Colonic mucosa (tissue), 4 donors: ENCODE measurements around the gene MPV17L2. TPM values are rescaled to one million over a fixed set of nuclear protein-coding genes. Genes with fewer than 3 reads are reported as not detected.
"Not testable (repeated sequence)": the region's sequence is repeated elsewhere in the genome, so short reads cannot be mapped to it uniquely, and the experiment has no call there.

Source experiments
- DNase-seq: peaks from one replicate; pipeline ENCODE4 v3.0.0-alpha.2; 2020
- H3K27ac ChIP-seq: fragments of 200-600 bp; one replicate; pipeline ENCODE4 v1.8.0; 2021
- H3K27me3 ChIP-seq: fragments of 200-600 bp; one replicate; pipeline ENCODE4 v1.8.0; 2021
- H3K36me3 ChIP-seq: fragments of 200-600 bp; one replicate; pipeline ENCODE4 v1.8.0; 2021
- H3K4me1 ChIP-seq: fragments of 200-600 bp; one replicate; pipeline ENCODE4 v1.8.0; 2021; ENCODE audit warnings: mild to moderate bottlenecking
- H3K4me3 ChIP-seq: fragments of 200-600 bp; one replicate; pipeline ENCODE4 v1.8.0; 2021
- H3K9ac ChIP-seq, 2 donors: one replicate each; pipeline ENCODE4 v1.7.0; 2013; ENCODE audit warnings: control low read depth in 2 of 2, low read depth in 2 of 2, low read length in 2 of 2
- H3K9me3 ChIP-seq: fragments of 200-600 bp; one replicate; pipeline ENCODE4 v1.8.0; 2021
- intact Hi-C: fragments of 100-400 bp; cut with DNase I; formaldehyde crosslinking; loops from one replicate; pipeline ENCODE4 v1.14.1; 2022
- total RNA-seq, 2 donors: library from RNA; stranded (reverse); fragmentation: NEBNext Ultra II Directional in 1 of 2; extraction: Animal tissue kit (Norgen Biotek cat#: 25700) in 1 of 2; gene quantifications; one replicate each; pipeline ENCODE4 v1.2.1, GENCODE V29; 2021
- TF ChIP-seq, protein P1 (sequence below): fragments of 200-600 bp; IDR thresholded peaks from one replicate; pipeline ENCODE4 v1.8.0; 2022; ENCODE audit warnings: antibody characterized with exemption, mild to moderate bottlenecking
- donor health status: healthy.
- donor health status: DM: no; HTN: no; CAD: no.
- donor health status: DM: no; HTN: no; CAD: no.

MPV17L2 gene
- total RNA-seq, 2 donors from 2014 or later = 8.9 to 21.7 TPM

DNA sequence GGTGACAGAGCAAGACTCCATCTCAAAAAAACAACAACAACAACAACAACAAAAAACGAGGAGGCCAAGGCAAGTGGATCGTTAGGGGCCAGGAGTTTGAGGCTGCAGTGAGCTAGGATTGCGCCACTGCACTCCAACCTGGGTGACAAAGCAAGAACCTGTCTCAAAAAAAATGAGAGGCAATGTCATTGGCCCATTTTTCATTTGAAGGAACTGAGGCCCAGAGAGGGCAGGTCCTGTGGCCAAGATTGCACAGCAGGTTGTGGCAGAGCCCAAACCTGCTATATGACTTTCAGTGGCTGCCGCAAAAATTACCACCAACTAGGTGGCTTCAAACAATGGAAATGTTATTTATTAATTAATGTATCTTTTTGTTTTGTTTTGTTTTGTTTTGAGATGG lies 34.6 kb upstream of the MPV17L2 start:
- Histone ChIP-seq H3K4me1 (peaks cover 35% of the 10 kb centered on the region), H3K4me3 (no peak overlapping the region), H3K9me3 (no peaks in the 10 kb centered on the region), H3K9ac (no peak overlapping the region), H3K27me3 (no peaks in the 10 kb centered on the region), H3K36me3 (no peaks in the 10 kb centered on the region), H3K27ac (no peak overlapping the region)
- TF ChIP-seq, protein P1, sequence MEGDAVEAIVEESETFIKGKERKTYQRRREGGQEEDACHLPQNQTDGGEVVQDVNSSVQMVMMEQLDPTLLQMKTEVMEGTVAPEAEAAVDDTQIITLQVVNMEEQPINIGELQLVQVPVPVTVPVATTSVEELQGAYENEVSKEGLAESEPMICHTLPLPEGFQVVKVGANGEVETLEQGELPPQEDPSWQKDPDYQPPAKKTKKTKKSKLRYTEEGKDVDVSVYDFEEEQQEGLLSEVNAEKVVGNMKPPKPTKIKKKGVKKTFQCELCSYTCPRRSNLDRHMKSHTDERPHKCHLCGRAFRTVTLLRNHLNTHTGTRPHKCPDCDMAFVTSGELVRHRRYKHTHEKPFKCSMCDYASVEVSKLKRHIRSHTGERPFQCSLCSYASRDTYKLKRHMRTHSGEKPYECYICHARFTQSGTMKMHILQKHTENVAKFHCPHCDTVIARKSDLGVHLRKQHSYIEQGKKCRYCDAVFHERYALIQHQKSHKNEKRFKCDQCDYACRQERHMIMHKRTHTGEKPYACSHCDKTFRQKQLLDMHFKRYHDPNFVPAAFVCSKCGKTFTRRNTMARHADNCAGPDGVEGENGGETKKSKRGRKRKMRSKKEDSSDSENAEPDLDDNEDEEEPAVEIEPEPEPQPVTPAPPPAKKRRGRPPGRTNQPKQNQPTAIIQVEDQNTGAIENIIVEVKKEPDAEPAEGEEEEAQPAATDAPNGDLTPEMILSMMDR = no peak
- no peak for DNase-seq
- intact Hi-C loops = no loop called here

DNA sequence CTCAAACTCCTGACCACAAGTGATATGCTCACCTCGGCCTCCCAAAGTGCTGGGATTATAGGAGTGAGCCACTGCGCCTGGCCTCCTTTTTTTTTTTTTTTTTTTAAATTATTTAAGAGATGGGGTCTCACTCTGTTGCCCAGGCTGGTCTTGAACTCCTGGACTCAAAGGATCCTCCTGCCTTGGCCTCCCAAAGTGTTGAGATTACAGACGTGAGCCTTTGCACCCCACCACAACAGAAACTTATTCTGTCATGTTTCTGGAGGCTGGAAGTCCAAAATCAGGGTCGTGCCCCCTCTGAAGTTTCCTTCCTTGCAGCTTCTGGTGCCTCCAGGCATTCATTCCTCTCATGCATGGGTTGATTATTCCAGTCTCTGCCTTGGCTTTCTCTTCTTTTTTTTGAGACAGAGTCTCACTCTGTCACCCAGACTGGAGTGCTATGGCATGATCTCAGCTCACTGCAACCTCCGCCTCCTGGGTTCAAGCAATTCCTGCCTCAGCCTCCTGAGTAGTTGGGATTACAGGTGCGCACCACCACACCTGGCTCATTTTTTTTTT lies 33.9 kb upstream of the MPV17L2 start:
- H3K4me3 ChIP-seq, H3K27ac ChIP-seq, H3K27me3 ChIP-seq, H3K9me3 ChIP-seq, H3K36me3 ChIP-seq, intact Hi-C loops, H3K9ac ChIP-seq, DNase-seq: not testable (repeated sequence)
- H3K4me1 ChIP-seq = peaks cover 29% of the 10 kb centered on the region

GRCh38 chr19:18159810-18160209 lies 33.2 kb upstream of the MPV17L2 start:
- H3K27me3 ChIP-seq = no peaks in the 10 kb centered on the region
- no peaks in the 10 kb centered on the region for H3K9me3 ChIP-seq
- peaks cover 24% of the 10 kb centered on the region for H3K4me1 ChIP-seq
- no peak overlapping the region for H3K9ac ChIP-seq
- no peak overlapping the region for H3K4me3 ChIP-seq
- H3K36me3 ChIP-seq = no peaks in the 10 kb centered on the region
- H3K27ac ChIP-seq = no peak overlapping the region
- DNase-seq = no peak
- TF ChIP-seq, protein P1 = no peak
- intact Hi-C loops = no loop called here

DNA sequence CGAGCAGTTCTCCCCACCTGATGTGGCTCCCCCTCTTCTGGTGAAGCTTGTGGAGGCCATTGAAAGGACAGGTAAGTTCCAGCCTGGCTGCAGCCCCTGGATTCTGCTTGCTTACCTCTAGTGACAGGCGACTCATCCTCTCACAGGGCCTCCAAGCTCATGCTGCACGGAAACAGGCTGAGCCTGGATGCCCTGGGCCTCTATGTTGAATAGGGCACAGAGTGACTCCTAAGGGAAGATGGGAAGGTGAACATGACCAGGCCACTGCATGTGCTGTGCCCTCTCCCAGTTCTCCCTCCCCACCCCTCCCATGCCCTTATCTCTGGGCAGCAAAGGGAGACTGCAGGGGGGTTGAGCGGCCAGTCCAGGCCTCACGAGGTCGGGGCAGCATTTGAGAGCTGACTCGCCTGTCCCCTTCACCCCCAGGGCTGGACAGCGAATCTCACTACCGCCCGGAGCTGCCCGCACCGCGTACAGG lies 32.5 kb upstream of the MPV17L2 start:
- Histone ChIP-seq H3K27me3 (no peaks in the 10 kb centered on the region), H3K9ac (peak overlapping the region; percentile 72 to 77), H3K9me3 (no peaks in the 10 kb centered on the region), H3K4me3 (peak overlapping the region; percentile 36), H3K27ac (peak overlapping the region; percentile 18), H3K4me1 (peaks cover 21% of the 10 kb centered on the region), H3K36me3 (no peaks in the 10 kb centered on the region)
- no peak for DNase-seq
- intact Hi-C loops = no loop called here
- TF ChIP-seq, protein P1 = no peak

DNA sequence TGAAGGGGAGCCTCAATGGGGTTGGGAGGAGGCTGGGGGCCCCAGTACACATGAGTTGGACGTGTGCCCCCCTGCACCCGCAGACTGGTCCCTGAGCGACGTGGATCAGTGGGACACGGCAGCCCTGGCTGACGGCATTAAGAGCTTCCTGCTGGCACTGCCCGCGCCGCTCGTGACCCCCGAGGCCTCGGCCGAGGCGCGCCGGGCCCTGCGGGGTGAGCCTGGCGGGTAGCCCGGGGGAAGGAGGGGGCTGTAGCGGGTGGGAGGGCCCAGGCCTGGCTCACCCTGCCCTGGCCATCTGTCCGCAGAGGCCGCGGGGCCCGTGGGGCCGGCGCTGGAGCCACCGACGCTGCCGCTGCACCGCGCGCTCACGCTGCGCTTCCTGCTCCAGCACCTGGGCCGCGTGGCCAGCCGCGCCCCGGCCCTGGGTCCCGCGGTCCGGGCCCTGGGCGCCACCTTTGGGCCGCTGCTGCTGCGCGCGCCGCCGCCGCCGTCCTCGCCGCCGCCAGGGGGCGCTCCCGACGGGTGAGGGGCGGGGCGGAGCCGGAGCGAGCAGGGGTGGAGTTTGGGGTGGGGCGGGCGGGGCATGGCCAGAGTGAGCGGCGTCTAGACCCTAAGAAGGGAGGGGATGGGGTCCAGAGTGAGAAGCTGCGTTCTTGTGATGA lies 31.9 kb upstream of the MPV17L2 start:
- H3K9ac ChIP-seq = peak overlapping the region; percentile 72 to 77

More for the DNA sequence above, 31.9 kb upstream of the MPV17L2 start:
- TF ChIP-seq, protein P1 = peak; percentile 27
- no peaks in the 10 kb centered on the region for H3K27me3 ChIP-seq
- no peaks in the 10 kb centered on the region for H3K9me3 ChIP-seq
- intact Hi-C loops = no loop called here
- peak overlapping the region; percentile 36 for H3K4me3 ChIP-seq
- no peaks in the 10 kb centered on the region for H3K36me3 ChIP-seq
- H3K27ac ChIP-seq = peak overlapping the region; percentile 18
- peaks cover 15% of the 10 kb centered on the region for H3K4me1 ChIP-seq
- peak; percentile 79 for DNase-seq
